ENCODE measurements around the gene MLPH. TPM values are rescaled to one million over a fixed set of nuclear protein-coding genes. Genes with fewer than 3 reads are reported as not detected.

The MLPH gene
- total and polyA plus RNA-seq, 8 donors: 61.3 to 657 (median 344) TPM

DNA sequence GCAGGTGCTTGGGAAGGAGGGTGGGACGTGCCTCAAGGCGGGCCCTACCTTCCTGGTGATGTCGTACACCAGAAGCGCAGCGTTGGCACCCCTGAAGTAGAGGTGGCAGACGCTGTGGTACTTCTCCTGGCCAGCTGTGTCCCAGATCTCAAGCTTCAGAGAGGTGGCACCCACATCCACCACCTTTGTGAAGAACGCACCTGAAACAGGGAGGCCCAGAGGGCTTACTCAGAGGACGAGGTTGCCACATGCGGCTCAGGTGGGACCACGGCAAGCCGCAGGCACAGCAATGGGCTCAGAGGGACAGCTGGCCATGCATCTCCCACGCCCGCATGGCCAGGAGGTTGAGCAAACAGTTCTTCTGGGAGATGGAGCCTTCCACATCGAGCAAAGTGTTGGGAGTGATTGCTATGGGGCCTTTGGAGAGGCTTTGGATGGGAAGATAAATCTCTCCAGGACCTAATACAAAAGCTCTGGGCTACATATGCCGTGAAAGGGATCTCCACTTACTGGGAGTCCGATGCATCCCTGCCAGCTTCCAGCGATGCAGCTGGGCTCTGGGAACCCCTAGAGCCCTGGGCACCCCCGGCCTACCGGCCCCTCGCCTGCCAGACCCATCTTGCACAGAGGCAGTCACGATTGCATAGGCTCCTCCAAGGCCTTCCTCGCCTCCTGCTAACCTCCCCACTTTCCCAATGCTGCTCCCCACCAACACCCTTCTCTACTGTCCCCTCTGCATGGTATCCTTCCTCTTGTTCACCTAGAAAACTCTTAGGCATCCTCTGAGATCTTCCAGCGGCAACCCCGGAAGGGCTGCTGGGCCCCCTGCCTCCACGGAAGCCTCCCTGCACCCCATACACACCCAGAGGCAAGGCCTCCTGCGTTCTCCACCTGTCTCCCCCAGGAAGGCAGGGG lies 91.2 kb downstream of the MLPH start:
- peaks cover 0 to 16% (median 14%) of the 10 kb centered on the region in 4 donors for H3K36me3 ChIP-seq

DNA sequence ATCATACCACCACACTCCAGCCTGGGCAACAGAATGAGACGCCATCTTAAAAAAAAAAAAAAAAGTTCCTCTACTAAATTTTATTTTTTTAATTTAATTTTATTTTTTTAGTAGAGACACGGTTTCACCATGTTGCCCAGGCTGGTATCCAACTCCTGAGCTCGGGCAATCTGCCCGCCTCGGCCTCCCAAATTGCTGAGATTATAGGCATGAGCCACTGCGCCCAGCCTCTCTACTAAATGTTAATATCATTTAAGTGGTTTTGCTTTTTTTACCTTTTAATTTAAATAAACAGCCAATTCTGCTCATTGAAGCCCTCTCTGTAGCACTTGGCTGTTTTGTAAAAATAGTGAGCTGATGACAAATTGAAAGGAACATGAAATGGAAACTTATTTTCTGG lies 94.3 kb downstream of the MLPH start:
- H3K36me3 ChIP-seq: peaks cover 0 to 35% (median 20%) of the 10 kb centered on the region in 4 donors
- H3K27ac ChIP-seq: peak overlapping the region in 4 of 5 donors; percentile 61 to 85 (median 78)
- TF ChIP-seq POLR2AphosphoS5 (IDR thresholded peaks at IDR 0.05) (no peak), POLR2A (IDR thresholded peaks at IDR 0.05) (no peak), EP300 (IDR thresholded peaks at IDR 0.05) (no peak)
- TF ChIP-seq, protein P1, sequence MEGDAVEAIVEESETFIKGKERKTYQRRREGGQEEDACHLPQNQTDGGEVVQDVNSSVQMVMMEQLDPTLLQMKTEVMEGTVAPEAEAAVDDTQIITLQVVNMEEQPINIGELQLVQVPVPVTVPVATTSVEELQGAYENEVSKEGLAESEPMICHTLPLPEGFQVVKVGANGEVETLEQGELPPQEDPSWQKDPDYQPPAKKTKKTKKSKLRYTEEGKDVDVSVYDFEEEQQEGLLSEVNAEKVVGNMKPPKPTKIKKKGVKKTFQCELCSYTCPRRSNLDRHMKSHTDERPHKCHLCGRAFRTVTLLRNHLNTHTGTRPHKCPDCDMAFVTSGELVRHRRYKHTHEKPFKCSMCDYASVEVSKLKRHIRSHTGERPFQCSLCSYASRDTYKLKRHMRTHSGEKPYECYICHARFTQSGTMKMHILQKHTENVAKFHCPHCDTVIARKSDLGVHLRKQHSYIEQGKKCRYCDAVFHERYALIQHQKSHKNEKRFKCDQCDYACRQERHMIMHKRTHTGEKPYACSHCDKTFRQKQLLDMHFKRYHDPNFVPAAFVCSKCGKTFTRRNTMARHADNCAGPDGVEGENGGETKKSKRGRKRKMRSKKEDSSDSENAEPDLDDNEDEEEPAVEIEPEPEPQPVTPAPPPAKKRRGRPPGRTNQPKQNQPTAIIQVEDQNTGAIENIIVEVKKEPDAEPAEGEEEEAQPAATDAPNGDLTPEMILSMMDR (IDR thresholded peaks at IDR 0.05): no peak
- H3K9me3 ChIP-seq: no peaks in the 10 kb centered on the region
- intact Hi-C loops (cut with DNase I; ENCODE audit: low total_unique reads): loop anchor here (10.0 kb wide), 1 partner anchor 163 kb away; no protein-coding TSS in a partner anchor
- H3K4me3 ChIP-seq: no peak overlapping the region
- H3K4me1 ChIP-seq: peaks cover 18 to 32% (median 23%) of the 10 kb centered on the region in 4 donors
- no peaks in the 10 kb centered on the region for H3K27me3 ChIP-seq
- DNase-seq: no peak
- WGBS, 5 donors: 72 to 90% (median 82%) methylated on average over 6 of the region's 6 CpGs

More for the DNA sequence above, 91.2 kb downstream of the MLPH start:
- H3K9me3 ChIP-seq: no peaks in the 10 kb centered on the region
- TF ChIP-seq EP300 (IDR thresholded peaks at IDR 0.05) (no peak), POLR2AphosphoS5 (IDR thresholded peaks at IDR 0.05) (no peak), POLR2A (IDR thresholded peaks at IDR 0.05) (no peak)
- TF ChIP-seq, protein P1 (IDR thresholded peaks at IDR 0.05): no peak
- DNase-seq: no peak
- no peak overlapping the region for H3K27ac ChIP-seq
- WGBS, 5 donors: 90 to 94% (median 93%) methylated on average over 17 to 26 of the region's 26 CpGs
- peaks cover 29 to 44% (median 37%) of the 10 kb centered on the region in 4 donors for H3K4me1 ChIP-seq
- no peaks in the 10 kb centered on the region for H3K27me3 ChIP-seq
- intact Hi-C loops (cut with DNase I; ENCODE audit: low total_unique reads): no loop called here
- H3K4me3 ChIP-seq: no peak overlapping the region

- 10 to 32% (median 25%) methylated on average over 18 to 25 of the region's 25 CpGs for WGBS, 5 donors
- Histone ChIP-seq H3K4me1 (peaks cover 18 to 35% (median 25%) of the 10 kb centered on the region in 4 donors), H3K27me3 (no peaks in the 10 kb centered on the region), H3K4me3 (peak overlapping the region in 1 of 4 donors; percentile 16), H3K27ac (peak overlapping the region; percentile 61 to 85 (median 77)), H3K36me3 (peaks cover 0 to 29% (median 14%) of the 10 kb centered on the region in 4 donors), H3K9me3 (no peaks in the 10 kb centered on the region)
- intact Hi-C loops (cut with DNase I; ENCODE audit: low total_unique reads): loop anchor here (10.0 kb wide), 1 partner anchor 163 kb away; no protein-coding TSS in a partner anchor
- DNase-seq: peak; percentile 84 to 85
- TF ChIP-seq EP300 (IDR thresholded peaks at IDR 0.05) (no peak), POLR2AphosphoS5 (IDR thresholded peaks at IDR 0.05) (peak; percentile 21 to 51 (median 50)), POLR2A (IDR thresholded peaks at IDR 0.05) (no peak)
- TF ChIP-seq, protein P1 (IDR thresholded peaks at IDR 0.05): peak in 3 of 7 experiments; percentile 17 to 34 (median 27)
Observed at GRCh38 chr2:237581751-237582746, 95.0 kb downstream of the MLPH start.
